ENCODE measurements around the gene SLX4IP. TPM values are rescaled to one million over a fixed set of nuclear protein-coding genes. Genes with fewer than 3 reads are reported as not detected.

The SLX4IP gene
- total and polyA plus RNA-seq, 2 of the 13 experiments (the other 11 are each of a cell fraction or from before 2014, with no cell fraction given): 3.6 to 7.3 TPM

GRCh38 chr20:10511509-10512251 lies 76.6 kb downstream of the SLX4IP start (continued):
- peak; percentile 15; the same call in 1 of the 2 replicates for TF ChIP-seq ZNF3 (CRISPR knock-in tag; IDR thresholded peaks at IDR 0.05)
- no peak for TF ChIP-seq CSRNP2 (CRISPR knock-in tag; conservative IDR thresholded peaks at IDR 0.05; ENCODE audit: low read depth)
- no peak for TF ChIP-seq TP53 (CRISPR knock-in tag; conservative IDR thresholded peaks at IDR 0.05)
- no peak for TF ChIP-seq PLRG1 (conservative IDR thresholded peaks at IDR 0.05)
- no peak for TF ChIP-seq TOPORS (CRISPR knock-in tag; IDR thresholded peaks at IDR 0.05)
- no peak for TF ChIP-seq TOE1 (CRISPR knock-in tag; IDR thresholded peaks at IDR 0.05)
- no peak for TF ChIP-seq ZNF567 (CRISPR knock-in tag; IDR thresholded peaks at IDR 0.05; ENCODE audit: borderline replicate concordance)
- TF ChIP-seq ZNF264 (CRISPR knock-in tag; IDR thresholded peaks at IDR 0.05): peak; percentile 20; the same call in 1 of the 2 replicates
- TF ChIP-seq FOXO4 (CRISPR knock-in tag; conservative IDR thresholded peaks at IDR 0.05): no peak
- peak; percentile 61; the same call in 1 of the 2 replicates for TF ChIP-seq DPF2 (CRISPR knock-in tag; IDR thresholded peaks at IDR 0.05; ENCODE audit: borderline replicate concordance, low read depth)
- no peak for TF ChIP-seq RBAK (CRISPR knock-in tag; IDR thresholded peaks at IDR 0.05)
- no peak for TF ChIP-seq ZNF672 (CRISPR knock-in tag; IDR thresholded peaks at IDR 0.05)
- no peak for TF ChIP-seq ZNF549 (CRISPR knock-in tag; IDR thresholded peaks at IDR 0.05)
- TF ChIP-seq ATF7-NPFF (CRISPR knock-in tag; IDR thresholded peaks at IDR 0.05; ENCODE audit: low read depth): no peak
- TF ChIP-seq RFX1 (IDR thresholded peaks at IDR 0.05): no peak
- no peak for TF ChIP-seq ATRX (CRISPR knock-in tag; IDR thresholded peaks at IDR 0.05; ENCODE audit: borderline replicate concordance)
- no peak; the same call in 1 of the 2 replicates for TF ChIP-seq RFX3 (CRISPR knock-in tag; IDR thresholded peaks at IDR 0.05)
- TF ChIP-seq FOXK2 (IDR thresholded peaks at IDR 0.05): no peak
- no peak for TF ChIP-seq PAX8 (CRISPR knock-in tag; IDR thresholded peaks at IDR 0.05; ENCODE audit: borderline replicate concordance)
- TF ChIP-seq SOX5 (CRISPR knock-in tag; IDR thresholded peaks at IDR 0.05; ENCODE audit: borderline replicate concordance): peak; percentile 64; the same call in 1 of the 2 replicates
- no peak for TF ChIP-seq NCOR1 (IDR thresholded peaks at IDR 0.05; ENCODE audit: borderline replicate concordance, low read length)
- TF ChIP-seq GFI1 (CRISPR knock-in tag; IDR thresholded peaks at IDR 0.05; ENCODE audit: borderline replicate concordance): no peak
- peak; percentile 78 for TF ChIP-seq EHMT2 (IDR thresholded peaks at IDR 0.05; ENCODE audit: borderline replicate concordance, low read depth, low read length)
- TF ChIP-seq ZNF563 (CRISPR knock-in tag; IDR thresholded peaks at IDR 0.05): no peak
- peak; percentile 60; the same call in 1 of the 2 replicates for TF ChIP-seq ZSCAN9 (CRISPR knock-in tag; IDR thresholded peaks at IDR 0.05; ENCODE audit: borderline replicate concordance)
- TF ChIP-seq SIX4 (CRISPR knock-in tag; IDR thresholded peaks at IDR 0.05): no peak
- peak in 1 of 2 experiments; percentile 87; a peak in 2 of 4 replicates for TF ChIP-seq KLF16 (CRISPR knock-in tag; IDR thresholded peaks at IDR 0.05)
- TF ChIP-seq TMF1 (CRISPR knock-in tag; IDR thresholded peaks at IDR 0.05; ENCODE audit: low read depth): no peak
- no peak; the same call in 1 of the 2 replicates for TF ChIP-seq THRA (CRISPR knock-in tag; IDR thresholded peaks at IDR 0.05; ENCODE audit: borderline replicate concordance)
- no peak for TF ChIP-seq ZNF367 (CRISPR knock-in tag; IDR thresholded peaks at IDR 0.05; ENCODE audit: borderline replicate concordance)
